ENCODE results near the gene SLC34A3. TPM values are rescaled to one million over a fixed set of nuclear protein-coding genes. Genes with fewer than 3 reads are reported as not detected.
A peak's percentile ranks its signal among the peaks of the same experiment; 100 is the strongest.
"Not testable (repeated sequence)": the region's sequence is repeated elsewhere in the genome, so short reads cannot be mapped to it uniquely, and the experiment has no call there.

The SLC34A3 gene
- total RNA-seq, 1 donor, result not detected

- Histone ChIP-seq H4K20me1 (ENCODE audit: insufficient read depth, low read length) (peaks cover 31% of the 10 kb centered on the region), H3K27ac (ENCODE audit: low read depth, low read length) (peak overlapping the region; percentile 34), H3K4me1 (ENCODE audit: insufficient read depth, low read length) (peaks cover 8% of the 10 kb centered on the region), H3K4me2 (ENCODE audit: insufficient read depth, low read length) (peak overlapping the region; percentile 88), H3K9me3 (ENCODE audit: low read depth, low read length) (no peaks in the 10 kb centered on the region), H3K27me3 (ENCODE audit: insufficient read depth, low read length) (no peaks in the 10 kb centered on the region), H3K36me3 (ENCODE audit: insufficient read depth, low read length) (peaks cover 20% of the 10 kb centered on the region), H2AFZ (ENCODE audit: low read length) (no peak overlapping the region), H3K79me2 (ENCODE audit: insufficient read depth, low read length) (peaks cover 39% of the 10 kb centered on the region), H3K4me3 (ENCODE audit: insufficient read depth, low read length) (peak overlapping the region; percentile 89)
- no peak for TF ChIP-seq CTCF (IDR thresholded peaks at IDR 0.05; ENCODE audit: extremely low read depth, low read depth, low read length)
- peak; percentile 80 for DNase-seq (ENCODE audit: insufficient read length, low spot score, missing footprints)
Observed at GRCh38 chr9:137242269-137243203, 11.8 kb downstream of the SLC34A3 start.

DNA sequence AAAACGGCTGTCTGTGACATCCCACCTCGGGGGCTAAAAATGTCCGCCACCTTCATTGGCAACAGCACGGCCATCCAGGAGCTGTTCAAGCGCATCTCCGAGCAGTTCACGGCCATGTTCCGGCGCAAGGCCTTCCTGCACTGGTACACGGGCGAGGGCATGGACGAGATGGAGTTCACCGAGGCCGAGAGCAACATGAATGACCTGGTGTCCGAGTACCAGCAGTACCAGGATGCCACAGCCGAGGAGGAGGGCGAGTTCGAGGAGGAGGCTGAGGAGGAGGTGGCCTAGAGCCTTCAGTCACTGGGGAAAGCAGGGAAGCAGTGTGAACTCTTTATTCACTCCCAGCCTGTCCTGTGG is 12.5 kb downstream of the SLC34A3 start:
- Histone ChIP-seq H3K4me2 (ENCODE audit: insufficient read depth, low read length) (peak overlapping the region; percentile 88), H3K79me2 (ENCODE audit: insufficient read depth, low read length) (peaks cover 33% of the 10 kb centered on the region), H3K4me3 (ENCODE audit: insufficient read depth, low read length) (peak overlapping the region; percentile 89), H3K36me3 (ENCODE audit: insufficient read depth, low read length) (peaks cover 20% of the 10 kb centered on the region), H4K20me1 (ENCODE audit: insufficient read depth, low read length) (peaks cover 31% of the 10 kb centered on the region)
- H3K9me3 ChIP-seq (ENCODE audit: low read depth, low read length); H3K4me1 ChIP-seq (ENCODE audit: insufficient read depth, low read length); DNase-seq (ENCODE audit: insufficient read length, low spot score, missing footprints); H3K27ac ChIP-seq (ENCODE audit: low read depth, low read length); H3K27me3 ChIP-seq (ENCODE audit: insufficient read depth, low read length); H2AFZ ChIP-seq (ENCODE audit: low read length): not testable (repeated sequence)

DNA sequence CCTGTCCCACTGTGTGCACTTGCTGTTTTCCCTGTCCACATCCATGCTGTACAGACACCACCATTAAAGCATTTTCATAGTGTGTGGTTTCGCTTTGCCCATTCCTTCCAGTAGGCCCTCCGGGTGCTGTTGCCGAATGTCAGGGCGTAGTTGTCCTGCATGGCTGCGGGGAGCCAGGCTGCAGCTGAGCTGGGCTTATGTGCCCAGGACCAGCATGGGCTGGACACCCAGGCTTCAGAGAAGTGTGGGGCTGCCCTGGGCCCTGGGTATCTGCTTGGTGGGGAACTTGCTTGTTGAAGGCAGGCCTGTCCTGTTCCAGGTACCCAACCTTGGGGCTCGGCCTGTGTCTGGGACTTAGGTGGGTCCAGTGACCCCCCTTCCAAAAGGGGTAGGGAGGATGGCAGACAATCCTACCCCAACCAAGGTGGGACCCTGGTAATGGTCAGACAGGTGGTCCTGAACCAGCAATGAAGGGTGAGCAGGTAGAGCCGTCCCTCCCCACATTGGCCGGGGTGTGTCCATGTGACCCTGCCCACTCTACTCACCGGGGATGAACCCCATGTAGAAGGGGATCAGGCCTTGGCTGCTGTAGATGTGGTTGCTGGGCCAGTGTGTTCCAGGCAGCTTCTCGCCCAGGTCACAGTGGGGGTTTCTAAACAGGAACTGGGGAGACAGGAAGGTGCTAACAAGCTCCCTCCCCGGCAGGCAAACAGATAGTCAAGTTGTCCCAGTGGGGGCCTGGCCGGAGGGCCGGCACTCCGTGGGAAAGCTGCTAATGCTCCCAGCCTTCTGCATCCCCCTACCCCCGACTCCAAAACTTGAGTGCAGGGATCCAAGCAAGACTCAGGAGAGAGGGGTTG is 13.2 kb downstream of the SLC34A3 start:
- peak; percentile 84 for DNase-seq (ENCODE audit: insufficient read length, low spot score, missing footprints)
- Histone ChIP-seq H3K4me1 (ENCODE audit: insufficient read depth, low read length) (peaks cover 8% of the 10 kb centered on the region), H3K4me2 (ENCODE audit: insufficient read depth, low read length) (peak overlapping the region; percentile 4), H3K79me2 (ENCODE audit: insufficient read depth, low read length) (peaks cover 26% of the 10 kb centered on the region), H3K36me3 (ENCODE audit: insufficient read depth, low read length) (peaks cover 20% of the 10 kb centered on the region), H3K4me3 (ENCODE audit: insufficient read depth, low read length) (no peak overlapping the region), H3K27ac (ENCODE audit: low read depth, low read length) (no peak overlapping the region), H2AFZ (ENCODE audit: low read length) (no peak overlapping the region), H4K20me1 (ENCODE audit: insufficient read depth, low read length) (peaks cover 31% of the 10 kb centered on the region), H3K27me3 (ENCODE audit: insufficient read depth, low read length) (no peaks in the 10 kb centered on the region), H3K9me3 (ENCODE audit: low read depth, low read length) (no peaks in the 10 kb centered on the region)
- TF ChIP-seq CTCF (IDR thresholded peaks at IDR 0.05; ENCODE audit: extremely low read depth, low read depth, low read length), result no peak

DNA sequence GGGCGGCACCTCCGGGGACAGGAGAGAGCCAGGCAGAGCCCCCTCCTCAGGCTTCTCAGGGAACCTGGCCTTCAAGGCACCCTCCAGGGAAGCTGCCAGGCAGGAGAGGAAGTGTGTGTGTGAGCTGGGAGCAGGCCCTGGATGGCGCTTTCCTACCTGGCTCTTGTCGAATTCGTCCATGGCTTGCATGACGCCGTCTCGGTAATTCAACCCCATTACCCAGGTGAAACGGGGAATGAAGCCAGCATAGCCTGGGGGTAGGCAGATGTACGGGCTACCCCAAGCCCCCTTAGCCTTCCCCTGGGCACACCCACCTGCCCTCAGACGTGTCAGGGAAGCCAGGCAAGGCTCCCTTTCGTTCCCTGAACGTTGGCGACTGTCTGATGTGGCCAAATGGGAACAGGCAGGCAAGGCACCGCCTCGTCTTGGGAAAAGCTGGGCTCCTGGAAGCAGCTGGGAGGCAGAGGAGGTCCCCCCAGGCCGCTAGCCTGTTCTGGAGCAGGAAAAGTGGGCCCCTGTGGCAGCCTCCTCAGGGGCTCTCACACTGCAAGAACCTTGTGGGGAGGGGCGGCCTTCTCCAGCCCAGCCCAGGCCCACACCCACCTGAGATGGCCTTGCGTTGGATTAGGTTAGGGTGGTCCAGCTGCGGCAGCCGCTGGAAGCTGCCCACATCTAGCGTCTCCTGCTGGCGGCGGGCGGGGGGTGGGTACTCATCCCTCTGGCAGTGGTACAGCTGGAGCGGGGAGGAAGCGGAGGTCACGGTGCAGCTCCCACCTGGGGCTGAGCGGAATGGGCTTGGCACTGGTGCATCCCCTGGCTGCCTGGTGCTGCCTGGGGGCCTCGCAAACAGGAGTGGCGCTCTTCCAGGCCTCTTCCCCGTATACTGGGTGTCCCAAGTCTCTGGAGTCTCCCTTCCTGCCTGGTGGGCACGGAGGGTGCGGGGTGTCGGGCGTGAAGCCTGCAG is 14.1 kb downstream of the SLC34A3 start:
- Histone ChIP-seq H3K4me3 (ENCODE audit: insufficient read depth, low read length) (no peak overlapping the region), H2AFZ (ENCODE audit: low read length) (no peak overlapping the region), H3K4me2 (ENCODE audit: insufficient read depth, low read length) (no peak overlapping the region), H3K27ac (ENCODE audit: low read depth, low read length) (no peak overlapping the region), H3K27me3 (ENCODE audit: insufficient read depth, low read length) (peaks cover 3% of the 10 kb centered on the region), H3K79me2 (ENCODE audit: insufficient read depth, low read length) (peaks cover 23% of the 10 kb centered on the region), H3K9me3 (ENCODE audit: low read depth, low read length) (no peaks in the 10 kb centered on the region), H3K36me3 (ENCODE audit: insufficient read depth, low read length) (peaks cover 20% of the 10 kb centered on the region), H4K20me1 (ENCODE audit: insufficient read depth, low read length) (peaks cover 31% of the 10 kb centered on the region), H3K4me1 (ENCODE audit: insufficient read depth, low read length) (peaks cover 8% of the 10 kb centered on the region)
- no peak for TF ChIP-seq CTCF (IDR thresholded peaks at IDR 0.05; ENCODE audit: extremely low read depth, low read depth, low read length)
- peak; percentile 89 for DNase-seq (ENCODE audit: insufficient read length, low spot score, missing footprints)
